Karpas-422 (cell line): ENCODE measurements around the gene BOC. TPM values are rescaled to one million over a fixed set of nuclear protein-coding genes. Genes with fewer than 3 reads are reported as not detected.

Experiments
- DNase-seq: peaks from one replicate; pipeline ENCODE4 v3.0.0-alpha.2; 2015
- H2AFZ ChIP-seq: fragments of 200-600 bp; sonication (generic); 2 replicates; pipeline ENCODE4 v1.6.1; 2014; ENCODE audit warnings: antibody characterized with exemption, low read length, mixed read lengths
- H3K27ac ChIP-seq: fragments of 200-600 bp; sonication (generic); 2 replicates; pipeline ENCODE4 v1.5.1; 2014; ENCODE audit warnings: mild to moderate bottlenecking, low read length, moderate library complexity
- H3K27me3 ChIP-seq: fragments of 200-600 bp; sonication (generic); 2 replicates; pipeline ENCODE4 v1.6.1; 2014; ENCODE audit warnings: low read length, mixed read lengths
- H3K36me3 ChIP-seq: fragments of 200-600 bp; sonication (generic); 2 replicates; pipeline ENCODE4 v1.6.1; 2014; ENCODE audit warnings: low read length, mixed read lengths; ENCODE audit not compliant: insufficient read depth
- H3K4me1 ChIP-seq: fragments of 200-600 bp; sonication (generic); 2 replicates; pipeline ENCODE4 v1.6.1; 2014; ENCODE audit warnings: mild to moderate bottlenecking, low read length, mixed read lengths
- H3K4me2 ChIP-seq: fragments of 200-600 bp; sonication (generic); 2 replicates; pipeline ENCODE4 v1.6.1; 2014; ENCODE audit warnings: low read length, low read depth, mild to moderate bottlenecking; ENCODE audit not compliant: poor library complexity, severe bottlenecking
- H3K4me3 ChIP-seq: fragments of 200-600 bp; sonication (generic); 2 replicates; pipeline ENCODE4 v1.5.1; 2014; ENCODE audit warnings: mild to moderate bottlenecking, antibody characterized with exemption, low read length, mixed read lengths
- H3K79me2 ChIP-seq: fragments of 200-600 bp; sonication (generic); 2 replicates; pipeline ENCODE4 v1.6.1; 2014; ENCODE audit warnings: mild to moderate bottlenecking, low read length, mixed read lengths
- H3K9ac ChIP-seq: fragments of 200-600 bp; sonication (generic); 2 replicates; pipeline ENCODE4 v1.6.0; 2014; ENCODE audit warnings: low read length
- H3K9me2 ChIP-seq: fragments of 200-600 bp; sonication (generic), shearing (Covaris generic); replicated peaks from 2 replicates; pipeline ENCODE4 v1.6.0; 2014; ENCODE audit warnings: mild to moderate bottlenecking, low read length, moderate library complexity; ENCODE audit not compliant: insufficient read depth
- H3K9me3 ChIP-seq: fragments of 300-700, 200-600 bp; sonication (generic); 2 replicates; pipeline ENCODE4 v1.6.1; 2014; ENCODE audit warnings: low read length, mixed read lengths
- H4K20me1 ChIP-seq: fragments of 200-600 bp; sonication (generic); 2 replicates; pipeline ENCODE4 v1.6.1; 2014; ENCODE audit warnings: mild to moderate bottlenecking, antibody characterized with exemption, low read length, low read depth; ENCODE audit not compliant: insufficient read depth
- total RNA-seq: library from RNA; depleted of rRNA; stranded (reverse); fragments of >200 nt; shearing (Covaris generic); gene quantifications from 2 replicates; pipeline ENCODE4 v1.2.3, GENCODE V29; 2014; ENCODE audit warnings: low replicate concordance

BOC gene
- total RNA-seq, 1 experiment from 2014 or later: 0.04 TPM

DNA sequence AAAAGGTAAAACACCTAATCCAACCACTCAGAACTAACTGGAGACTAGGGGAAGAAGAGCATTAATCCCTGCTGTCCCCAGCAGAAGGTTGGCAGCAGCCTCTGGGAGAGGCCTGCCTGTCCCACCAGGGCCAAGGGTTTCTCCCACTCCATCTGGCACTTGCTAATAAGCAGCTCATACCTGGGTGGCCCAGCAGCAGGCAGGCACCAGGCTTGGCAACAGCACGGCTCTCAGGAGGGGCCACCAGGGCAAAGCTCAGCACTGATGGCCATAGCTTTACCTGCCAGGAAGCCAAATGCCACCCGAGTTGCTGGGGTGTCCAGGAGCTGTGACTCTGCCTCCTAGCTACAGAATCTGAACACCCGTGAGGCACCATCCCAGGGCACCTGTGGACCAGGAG, 58.3 kb downstream of the BOC start:
- H3K9ac ChIP-seq: no peak overlapping the region
- H3K4me2 ChIP-seq: no peak overlapping the region
- H3K4me1 ChIP-seq: peaks cover 23% of the 10 kb centered on the region
- H3K4me3 ChIP-seq: no peak overlapping the region
- no peaks in the 10 kb centered on the region for H4K20me1 ChIP-seq
- no peaks in the 10 kb centered on the region for H3K27me3 ChIP-seq
- no peaks in the 10 kb centered on the region for H3K9me2 ChIP-seq
- no peaks in the 10 kb centered on the region for H3K36me3 ChIP-seq
- no peak for DNase-seq
- no peaks in the 10 kb centered on the region for H3K9me3 ChIP-seq
- no peaks in the 10 kb centered on the region for H3K79me2 ChIP-seq
- H2AFZ ChIP-seq: no peak overlapping the region
- no peak overlapping the region for H3K27ac ChIP-seq

GRCh38 chr3:113270068-113270467, 58.7 kb downstream of the BOC start:
- H3K9me3 ChIP-seq: no peaks in the 10 kb centered on the region
- DNase-seq: no peak
- no peaks in the 10 kb centered on the region for H3K9me2 ChIP-seq
- no peak overlapping the region for H3K4me2 ChIP-seq
- H2AFZ ChIP-seq: no peak overlapping the region
- H3K4me1 ChIP-seq: peaks cover 27% of the 10 kb centered on the region
- no peak overlapping the region for H3K9ac ChIP-seq
- H3K79me2 ChIP-seq: no peaks in the 10 kb centered on the region
- H3K36me3 ChIP-seq: no peaks in the 10 kb centered on the region
- H3K27me3 ChIP-seq: no peaks in the 10 kb centered on the region
- no peak overlapping the region for H3K4me3 ChIP-seq
- H3K27ac ChIP-seq: no peak overlapping the region
- H4K20me1 ChIP-seq: no peaks in the 10 kb centered on the region

- Histone ChIP-seq H3K9ac (no peak overlapping the region), H3K4me1 (peaks cover 34% of the 10 kb centered on the region), H4K20me1 (no peaks in the 10 kb centered on the region), H3K27ac (no peak overlapping the region), H3K79me2 (no peaks in the 10 kb centered on the region), H3K36me3 (no peaks in the 10 kb centered on the region), H3K9me2 (no peaks in the 10 kb centered on the region), H3K4me3 (no peak overlapping the region), H2AFZ (no peak overlapping the region), H3K27me3 (no peaks in the 10 kb centered on the region), H3K9me3 (no peaks in the 10 kb centered on the region), H3K4me2 (no peak overlapping the region)
- DNase-seq: no peak
Measured at GRCh38 chr3:113270786-113271185, 59.4 kb downstream of the BOC start.

GRCh38 chr3:113271189-113271588, 59.8 kb downstream of the BOC start:
- Histone ChIP-seq H2AFZ (no peak overlapping the region), H4K20me1 (no peaks in the 10 kb centered on the region), H3K4me3 (no peak overlapping the region)

GRCh38 chr3:113271594-113272384, 60.4 kb downstream of the BOC start:
- peak overlapping the region; percentile 44 for H3K27ac ChIP-seq
- no peak overlapping the region; the same call in 1 of the 2 replicates for H2AFZ ChIP-seq
- H3K4me1 ChIP-seq: peaks cover 44% of the 10 kb centered on the region
- DNase-seq: peak; percentile 45
- no peaks in the 10 kb centered on the region for H3K36me3 ChIP-seq
- no peaks in the 10 kb centered on the region for H3K9me2 ChIP-seq
- H4K20me1 ChIP-seq: no peaks in the 10 kb centered on the region
- peak overlapping the region; percentile 25 for H3K4me2 ChIP-seq
- peak overlapping the region; percentile 31; the same call in 1 of the 2 replicates for H3K9ac ChIP-seq
- no peaks in the 10 kb centered on the region for H3K9me3 ChIP-seq
- H3K4me3 ChIP-seq: no peak overlapping the region
- H3K27me3 ChIP-seq: no peaks in the 10 kb centered on the region
- H3K79me2 ChIP-seq: no peaks in the 10 kb centered on the region

More at GRCh38 chr3:113271189-113271588, 59.8 kb downstream of the BOC start:
- DNase-seq: peak; percentile 56
- Histone ChIP-seq H3K9me3 (no peaks in the 10 kb centered on the region), H3K79me2 (no peaks in the 10 kb centered on the region), H3K9ac (no peak overlapping the region), H3K36me3 (no peaks in the 10 kb centered on the region), H3K27me3 (no peaks in the 10 kb centered on the region), H3K9me2 (no peaks in the 10 kb centered on the region), H3K4me2 (peak overlapping the region; percentile 25), H3K27ac (peak overlapping the region; percentile 44), H3K4me1 (peaks cover 38% of the 10 kb centered on the region)

DNA sequence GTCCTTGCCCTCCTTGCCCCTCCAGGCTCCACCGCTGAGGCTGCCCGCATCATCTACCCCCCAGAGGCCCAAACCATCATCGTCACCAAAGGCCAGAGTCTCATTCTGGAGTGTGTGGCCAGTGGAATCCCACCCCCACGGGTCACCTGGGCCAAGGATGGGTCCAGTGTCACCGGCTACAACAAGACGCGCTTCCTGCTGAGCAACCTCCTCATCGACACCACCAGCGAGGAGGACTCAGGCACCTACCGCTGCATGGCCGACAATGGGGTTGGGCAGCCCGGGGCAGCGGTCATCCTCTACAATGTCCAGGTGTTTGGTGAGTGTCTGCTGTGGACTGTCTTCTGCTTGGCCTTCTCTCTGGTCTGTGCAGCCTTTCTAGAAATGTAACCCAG, 61.0 kb downstream of the BOC start:
- no peak overlapping the region; the same call in 1 of the 2 replicates for H2AFZ ChIP-seq
- H3K9ac ChIP-seq: peak overlapping the region; percentile 31; the same call in 1 of the 2 replicates
- H3K4me1 ChIP-seq: peaks cover 50% of the 10 kb centered on the region
- no peaks in the 10 kb centered on the region for H3K79me2 ChIP-seq
- no peak overlapping the region for H3K4me3 ChIP-seq
- no peaks in the 10 kb centered on the region for H4K20me1 ChIP-seq
- peak overlapping the region; percentile 25 for H3K4me2 ChIP-seq
- H3K27ac ChIP-seq: peak overlapping the region; percentile 44
- H3K27me3 ChIP-seq: no peaks in the 10 kb centered on the region
- H3K9me2 ChIP-seq: no peaks in the 10 kb centered on the region
- no peaks in the 10 kb centered on the region for H3K9me3 ChIP-seq
- no peaks in the 10 kb centered on the region for H3K36me3 ChIP-seq
- no peak for DNase-seq

GRCh38 chr3:113273011-113273410, 61.7 kb downstream of the BOC start:
- H3K4me3 ChIP-seq: no peak overlapping the region
- H3K36me3 ChIP-seq: no peaks in the 10 kb centered on the region
- no peaks in the 10 kb centered on the region for H3K79me2 ChIP-seq
- H4K20me1 ChIP-seq: no peaks in the 10 kb centered on the region
- H3K4me2 ChIP-seq: no peak overlapping the region
- H3K27ac ChIP-seq: no peak overlapping the region
- H3K9me3 ChIP-seq: no peaks in the 10 kb centered on the region
- H2AFZ ChIP-seq: no peak overlapping the region
- DNase-seq: no peak
- no peaks in the 10 kb centered on the region for H3K9me2 ChIP-seq
- H3K27me3 ChIP-seq: no peaks in the 10 kb centered on the region
- H3K4me1 ChIP-seq: peaks cover 56% of the 10 kb centered on the region
- no peak overlapping the region for H3K9ac ChIP-seq

GRCh38 chr3:113273604-113274378, 62.4 kb downstream of the BOC start:
- H3K4me3 ChIP-seq: no peak overlapping the region
- H3K4me2 ChIP-seq: no peak overlapping the region
- H4K20me1 ChIP-seq: no peaks in the 10 kb centered on the region
- no peak overlapping the region for H2AFZ ChIP-seq
- DNase-seq: no peak
- H3K9me3 ChIP-seq: no peaks in the 10 kb centered on the region
- no peaks in the 10 kb centered on the region for H3K36me3 ChIP-seq
- no peaks in the 10 kb centered on the region for H3K27me3 ChIP-seq
- no peaks in the 10 kb centered on the region for H3K9me2 ChIP-seq
- H3K4me1 ChIP-seq: peaks cover 64% of the 10 kb centered on the region
- no peak overlapping the region for H3K27ac ChIP-seq
- H3K79me2 ChIP-seq: no peaks in the 10 kb centered on the region
- H3K9ac ChIP-seq: no peak overlapping the region
